ENCODE measurements around the gene CCDC88C.
"Not testable (repeated sequence)": the region's sequence is repeated elsewhere in the genome, so short reads cannot be mapped to it uniquely, and the experiment has no call there.

CCDC88C gene

DNA sequence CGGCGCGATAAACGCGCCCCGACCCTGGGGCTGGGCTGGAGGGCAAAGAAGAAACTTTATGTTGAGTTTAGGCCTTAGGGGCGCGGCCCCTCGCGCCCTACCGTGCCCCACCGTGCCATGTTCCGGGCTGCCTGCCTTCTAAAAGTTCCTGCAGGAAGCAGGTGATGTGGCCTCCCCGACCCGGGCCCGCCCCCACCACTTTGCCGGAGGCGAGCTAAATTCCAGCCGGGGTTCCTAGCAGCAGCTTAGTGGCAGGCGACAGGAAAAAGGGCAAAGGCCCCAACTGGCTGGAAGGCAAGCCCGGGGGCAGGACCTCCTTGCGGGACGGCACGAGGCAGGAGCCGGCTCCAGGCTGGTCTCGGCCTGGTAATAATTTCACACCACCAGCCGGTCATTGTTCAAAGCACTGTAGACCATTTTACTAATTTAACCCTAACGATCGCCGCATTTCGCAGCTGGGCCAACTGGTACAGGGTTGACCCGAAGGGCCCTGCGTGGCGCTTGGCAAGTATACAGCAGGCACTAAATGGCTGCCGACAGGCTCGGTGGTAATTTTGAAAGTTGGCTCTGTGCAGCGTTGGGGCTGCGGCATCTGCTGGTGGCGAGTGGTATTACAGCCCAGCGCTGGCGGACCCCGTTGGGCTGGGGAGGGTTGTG, 895 bp upstream of the CCDC88C start:
- DNase-seq (ENCODE audit: low read depth) = peak; percentile 7

DNA sequence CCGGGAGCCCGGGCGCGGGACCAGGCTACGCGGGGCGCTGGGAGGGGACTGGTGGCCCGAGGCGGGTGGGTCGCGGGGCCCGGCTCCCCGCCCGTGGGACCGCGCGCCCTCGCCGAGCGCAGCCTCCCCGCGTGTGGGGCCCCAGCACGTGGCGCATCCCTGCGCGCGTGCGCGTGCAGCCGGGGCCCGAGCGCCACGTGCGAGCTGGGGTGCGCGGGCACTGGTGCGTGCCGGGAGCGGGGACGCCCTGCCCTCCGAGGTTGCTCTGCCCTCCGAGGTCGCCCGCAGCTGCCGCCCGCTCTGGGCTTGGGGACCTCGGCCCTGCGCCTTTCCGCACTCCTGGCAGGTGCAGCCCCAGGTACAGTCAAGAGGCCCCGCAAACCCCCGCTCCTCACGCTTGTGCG, 365 bp upstream of the CCDC88C start:
- DNase-seq (ENCODE audit: low read depth) = no peak

- no peak for DNase-seq (ENCODE audit: low read depth)
Measured at GRCh38 chr14:91416744-91417119, 888 bp downstream of the CCDC88C start.

- no peak for DNase-seq (ENCODE audit: low read depth)
Measured at GRCh38 chr14:91415794-91416743, 1.6 kb downstream of the CCDC88C start.

- DNase-seq (ENCODE audit: low read depth) = no peak
Measured at GRCh38 chr14:91414475-91414833, 3.2 kb downstream of the CCDC88C start.

DNA sequence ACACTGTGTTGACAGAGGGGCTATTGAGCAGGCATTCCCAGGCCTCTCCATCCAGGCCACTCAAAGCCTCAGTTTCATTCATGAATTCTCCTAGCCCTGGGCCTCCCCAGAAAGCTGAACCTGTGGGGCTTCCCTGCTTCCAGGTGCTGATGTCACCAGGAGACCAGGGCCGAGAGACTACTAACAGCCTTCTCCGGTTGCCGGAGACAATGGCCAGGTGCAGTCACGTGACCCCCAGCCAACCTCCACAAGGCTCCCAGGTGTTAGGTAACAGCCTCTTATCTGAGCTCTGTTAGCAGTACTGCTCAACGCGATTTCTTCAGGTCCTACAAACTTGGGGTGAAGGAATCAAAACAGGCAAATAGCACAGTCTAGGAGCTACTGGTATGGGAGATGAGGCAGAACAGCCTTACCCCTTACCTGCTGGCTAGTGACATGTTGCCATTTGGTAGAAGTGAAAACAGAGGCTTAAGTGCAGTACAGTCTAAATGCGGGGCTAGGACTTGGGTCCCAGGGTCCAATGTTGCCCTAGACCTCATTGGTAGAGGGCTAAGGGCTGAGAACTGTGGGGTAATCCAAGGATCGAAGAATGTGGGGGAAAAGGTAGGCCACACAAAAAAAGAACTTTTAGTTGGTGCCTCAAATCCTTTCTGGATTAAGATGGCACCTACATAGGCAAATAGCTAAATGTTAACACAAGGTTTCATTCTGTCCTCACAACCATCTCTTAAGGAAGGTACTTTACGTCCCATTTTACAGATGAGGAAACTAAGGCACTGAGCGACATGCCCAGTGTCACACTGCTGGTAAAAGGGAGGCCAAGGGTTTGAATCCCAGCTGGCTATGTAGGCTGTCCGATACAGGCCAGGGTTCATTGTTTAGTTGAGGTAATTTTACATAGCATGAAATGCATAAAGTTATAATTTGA, 3.8 kb downstream of the CCDC88C start:
- DNase-seq (ENCODE audit: low read depth) = no peak

DNA sequence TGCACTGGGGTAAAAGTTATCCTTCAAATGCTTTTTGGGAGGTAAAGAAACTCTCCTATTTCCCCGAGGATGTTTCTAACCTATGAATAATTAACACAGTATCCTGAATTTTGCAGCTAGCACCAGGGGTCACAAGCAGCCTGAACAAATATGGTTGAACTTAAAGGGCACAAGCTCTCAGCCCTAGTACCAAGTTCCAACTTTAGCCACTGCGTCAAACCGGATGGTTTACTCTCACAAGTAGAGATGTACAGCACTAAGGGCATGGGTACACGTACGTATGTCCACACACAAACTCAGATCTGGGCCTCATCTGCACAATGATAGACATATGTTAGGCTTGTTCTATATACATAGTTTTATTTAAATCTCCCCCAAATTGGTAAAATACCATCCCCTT, 4.7 kb downstream of the CCDC88C start:
- DNase-seq (ENCODE audit: low read depth) = no peak

- no peak for DNase-seq (ENCODE audit: low read depth)
Measured at GRCh38 chr14:91410771-91411536, 6.7 kb downstream of the CCDC88C start.

DNA sequence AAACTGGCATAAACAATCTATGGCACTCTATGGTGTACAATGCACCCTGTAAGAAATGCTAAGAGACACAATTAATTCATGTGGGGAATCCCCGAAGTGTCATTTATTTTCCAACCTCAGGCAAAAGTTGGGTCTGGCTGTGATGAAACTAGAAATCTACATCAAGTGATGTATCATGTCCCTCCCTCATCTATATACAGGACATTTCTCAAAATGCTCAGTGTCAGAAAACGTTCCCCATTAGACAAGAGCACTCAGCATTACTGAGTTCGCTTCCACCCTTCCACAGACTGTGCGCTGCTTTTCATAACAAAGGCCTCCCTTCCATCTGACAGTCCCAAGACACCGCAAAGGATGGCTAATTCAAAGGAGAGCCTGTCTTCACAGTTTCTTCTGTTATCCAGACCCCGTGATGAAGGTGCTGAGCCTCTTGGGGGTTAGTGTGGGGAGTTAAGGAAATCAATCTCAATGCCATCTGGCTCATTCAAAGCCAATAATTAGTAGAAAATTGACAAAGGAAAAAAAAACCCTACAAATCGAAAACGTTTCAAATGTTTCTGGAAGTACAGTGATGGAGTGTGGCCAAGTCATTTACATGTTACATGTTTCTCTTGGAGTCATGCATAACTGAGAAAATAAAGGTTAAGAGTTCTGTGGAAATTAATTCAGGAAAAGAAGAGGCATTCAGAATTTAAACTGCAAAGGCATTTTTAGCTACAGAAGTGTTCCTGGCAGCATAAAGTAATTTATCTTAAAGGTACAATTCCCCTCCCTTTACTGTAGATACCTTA, 7.5 kb downstream of the CCDC88C start:
- no peak for DNase-seq (ENCODE audit: low read depth)

DNA sequence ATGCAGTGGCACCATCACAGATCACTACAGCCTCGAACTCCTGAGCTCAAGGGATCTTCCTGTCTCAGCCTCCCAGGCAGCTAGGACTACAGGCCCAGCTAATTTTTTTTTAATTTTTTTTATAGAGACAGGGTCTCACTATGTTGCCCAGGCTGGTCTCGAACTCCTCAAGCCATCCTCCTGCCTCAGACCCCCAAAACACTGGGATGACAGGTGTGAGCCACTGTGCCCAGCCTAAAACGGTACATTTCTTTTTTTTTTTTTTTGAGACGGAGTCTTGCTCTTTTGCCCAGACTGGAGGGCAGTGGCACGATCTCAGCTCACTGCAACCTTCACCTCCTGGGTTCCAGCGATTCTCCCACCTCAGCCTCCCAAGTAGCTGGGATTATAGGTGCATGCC, 8.4 kb downstream of the CCDC88C start:
- DNase-seq (ENCODE audit: low read depth) = not testable (repeated sequence)

- DNase-seq (ENCODE audit: low read depth) = no peak
Measured at GRCh38 chr14:91406982-91407381, 10.6 kb downstream of the CCDC88C start.

- DNase-seq (ENCODE audit: low read depth) = no peak
Measured at GRCh38 chr14:91406451-91406850, 11.2 kb downstream of the CCDC88C start.

- DNase-seq (ENCODE audit: low read depth) = no peak
Measured at GRCh38 chr14:91405724-91406435, 11.7 kb downstream of the CCDC88C start.

DNA sequence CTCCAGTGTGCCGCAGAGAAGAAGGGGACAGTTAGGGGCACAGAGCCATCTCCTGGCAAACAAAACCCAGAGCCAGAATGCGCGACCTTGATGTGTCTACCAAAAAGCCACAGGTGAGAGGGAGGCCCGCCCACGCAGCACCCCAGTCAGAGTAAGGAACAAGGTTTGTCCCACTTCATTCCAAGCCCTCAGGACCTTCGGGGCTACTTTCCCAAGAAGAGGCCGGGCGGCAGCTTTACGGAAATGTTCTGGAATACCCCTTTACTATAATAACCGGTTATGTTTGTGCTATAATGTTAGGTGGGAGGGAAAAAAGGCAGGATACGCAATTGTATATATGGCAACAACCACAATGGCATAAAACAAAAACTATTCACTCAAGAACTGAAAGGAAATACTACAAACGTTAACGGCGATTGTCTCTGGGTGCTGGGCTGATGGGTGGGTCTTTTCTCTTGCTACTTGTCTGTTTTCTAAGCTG, 12.3 kb downstream of the CCDC88C start:
- no peak for DNase-seq (ENCODE audit: low read depth)

DNA sequence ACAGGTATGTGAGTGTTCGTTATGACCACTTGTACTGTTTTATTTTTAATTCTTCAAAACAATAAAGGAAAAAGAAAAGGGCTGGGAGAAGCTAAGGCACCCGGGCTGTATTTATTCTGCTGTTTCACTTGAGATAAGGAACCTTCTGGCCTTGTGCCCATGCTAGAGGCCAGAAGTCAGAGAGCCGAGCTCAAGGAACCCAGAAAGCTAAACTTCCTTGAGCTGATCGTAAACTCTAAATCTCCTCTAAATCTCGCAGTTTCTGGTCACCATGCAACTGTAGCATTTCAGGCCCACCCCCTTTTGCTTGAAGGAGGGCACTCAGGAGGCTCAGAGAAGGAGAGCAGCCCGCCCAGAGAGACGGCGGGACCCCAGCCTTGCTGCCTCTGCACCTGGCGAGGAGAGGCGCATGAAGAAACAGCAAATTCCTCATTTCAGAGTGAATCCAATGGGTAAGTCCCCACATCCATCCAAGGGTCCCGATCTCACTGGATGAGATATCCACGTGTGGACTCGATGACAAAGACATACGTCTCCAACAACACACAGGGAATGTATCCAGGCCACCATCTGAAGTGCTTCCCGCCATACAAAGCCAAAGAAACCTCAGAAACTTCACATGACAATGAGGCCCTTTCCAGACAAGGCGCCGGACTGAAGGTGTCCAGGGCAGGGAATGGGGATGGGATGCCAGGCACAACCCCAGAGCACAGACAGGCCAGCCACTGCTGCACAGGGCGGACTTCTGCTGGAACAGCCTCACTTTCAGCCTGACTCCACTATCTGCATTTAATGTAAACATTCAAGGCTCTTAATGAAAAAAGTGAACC, 14.6 kb downstream of the CCDC88C start:
- no peak for DNase-seq (ENCODE audit: low read depth)

- DNase-seq (ENCODE audit: low read depth) = no peak
Measured at GRCh38 chr14:91402348-91402747, 15.3 kb downstream of the CCDC88C start.

DNA sequence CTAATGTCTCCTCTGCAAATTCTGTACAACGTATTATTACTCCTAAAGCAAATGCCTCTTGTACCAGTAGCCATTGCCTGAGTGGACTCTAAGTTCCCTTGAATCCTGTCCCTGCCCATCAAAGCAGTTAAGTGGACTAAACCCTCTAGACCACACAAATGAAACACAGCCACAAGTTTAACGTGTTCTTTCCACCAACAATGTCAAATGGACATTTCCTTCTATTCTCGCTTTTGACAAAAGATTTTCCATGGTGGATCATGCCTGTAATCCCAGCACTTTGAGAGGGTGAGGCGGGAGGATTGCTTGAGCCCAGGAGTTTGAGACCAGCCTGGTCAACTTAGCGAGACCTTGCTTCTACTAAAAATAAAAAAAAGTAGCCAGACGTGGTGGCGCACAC, 15.9 kb downstream of the CCDC88C start:
- DNase-seq (ENCODE audit: low read depth) = no peak

- no peak for DNase-seq (ENCODE audit: low read depth)
Measured at GRCh38 chr14:91400696-91401095, 16.9 kb downstream of the CCDC88C start.

Data from GM04504 (cell line).